Measurements from ENCODE around the gene GTPBP1. TPM values are rescaled to one million over a fixed set of nuclear protein-coding genes. Genes with fewer than 3 reads are reported as not detected.
A peak's percentile ranks its signal among the peaks of the same experiment; 100 is the strongest.

Gene GTPBP1
- total and polyA plus RNA-seq, 2 of the 13 experiments (the other 11 are each of a cell fraction or from before 2014, with no cell fraction given) = 22.3 to 27.0 TPM

DNA sequence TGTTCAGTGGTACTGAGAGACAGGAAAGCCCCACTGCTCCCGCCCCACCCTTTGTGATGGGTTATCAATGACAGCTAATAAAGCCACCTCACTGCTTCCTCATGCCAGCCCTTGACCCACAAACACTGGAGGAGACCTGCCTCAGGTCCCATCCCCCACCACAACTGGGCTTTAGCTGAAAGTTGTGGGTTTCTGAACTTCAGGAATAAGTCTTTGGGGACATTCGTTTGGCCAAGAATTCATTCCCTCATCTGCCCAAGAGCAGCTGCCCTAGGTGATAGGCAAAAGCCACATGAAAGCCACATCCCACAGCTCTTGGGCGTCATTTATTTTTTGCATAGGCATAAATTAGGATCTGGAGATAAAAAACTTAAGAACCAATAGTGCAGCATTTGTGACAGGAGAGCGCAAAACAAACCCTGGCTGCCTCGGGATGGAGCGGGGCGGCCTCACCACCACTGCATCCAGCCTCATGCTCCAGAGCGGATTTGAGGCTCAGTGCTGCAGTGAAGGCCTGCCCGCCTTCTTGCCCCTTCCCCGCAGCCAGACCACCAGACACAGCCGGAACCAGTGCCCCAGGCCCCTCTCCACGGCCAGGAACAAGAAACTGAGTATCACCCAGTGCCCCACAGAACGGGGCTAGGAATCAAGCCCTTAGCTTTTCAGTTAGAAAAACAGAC lies 28.8 kb downstream of the GTPBP1 start:
- H2AFZ ChIP-seq (ENCODE audit: low read length) = no peak overlapping the region
- FAIRE-seq (no peak), DNase-seq (ENCODE audit: low spot score) (no peak), ATAC-seq (no peak)
- WGBS (ENCODE audit: low lambda C conversion rate) = 89% methylated on average over 12 of the region's 13 CpGs
- peaks cover 11% of the 10 kb centered on the region for H3K4me1 ChIP-seq (ENCODE audit: insufficient read depth, low read length)
- peaks cover 34 to 56% of the 10 kb centered on the region in 2 experiments for H3K36me3 ChIP-seq (replicated peaks in 1 of 2; ENCODE audit: control insufficient read depth in 1 of 2, insufficient read depth in 2 of 2, low read length in 2 of 2)
- H3K27me3 ChIP-seq (ENCODE audit: control insufficient read depth in 1 of 2, insufficient read depth in 2 of 2, low read length in 2 of 2) = no peaks in the 10 kb centered on the region; a peak in 1 of 5 replicates
- POLR2A ChIA-PET = interaction anchor here (0.8 to 3.4 kb wide), 5 partner anchors 10 to 29 kb away, joined by 3 to 22 read pairs (median 3); no protein-coding TSS in a partner anchor
- CTCF ChIA-PET (ENCODE audit: low intra/inter-chr PET ratio, low total read pairs) = interaction anchor here (2.4 kb wide), 1 partner anchor 31 kb away, joined by 9 read pairs; no protein-coding TSS in a partner anchor
- no peak overlapping the region for H3K4me3 ChIP-seq (replicated peaks in 1 of 3; ENCODE audit: insufficient read depth in 1 of 3, low read depth in 2 of 3, low read length in 3 of 3)
- peak; percentile 46 for TF ChIP-seq AGO1 (IDR thresholded peaks at IDR 0.05; ENCODE audit: low read depth, low read length, poor library complexity, severe bottlenecking)
- TF ChIP-seq, protein P1, sequence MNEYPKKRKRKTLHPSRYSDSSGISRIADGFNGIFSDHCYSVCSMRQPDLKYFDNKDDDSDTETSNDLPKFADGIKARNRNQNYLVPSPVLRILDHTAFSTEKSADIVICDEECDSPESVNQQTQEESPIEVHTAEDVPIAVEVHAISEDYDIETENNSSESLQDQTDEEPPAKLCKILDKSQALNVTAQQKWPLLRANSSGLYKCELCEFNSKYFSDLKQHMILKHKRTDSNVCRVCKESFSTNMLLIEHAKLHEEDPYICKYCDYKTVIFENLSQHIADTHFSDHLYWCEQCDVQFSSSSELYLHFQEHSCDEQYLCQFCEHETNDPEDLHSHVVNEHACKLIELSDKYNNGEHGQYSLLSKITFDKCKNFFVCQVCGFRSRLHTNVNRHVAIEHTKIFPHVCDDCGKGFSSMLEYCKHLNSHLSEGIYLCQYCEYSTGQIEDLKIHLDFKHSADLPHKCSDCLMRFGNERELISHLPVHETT (CRISPR knock-in tag; conservative IDR thresholded peaks at IDR 0.05) = no peak
- H4K20me1 ChIP-seq (ENCODE audit: insufficient read depth, low read length) = peaks cover 11% of the 10 kb centered on the region; the same call in 1 of the 2 replicates
- TSS peak; percentile 47 for BruUV-seq (replicated peaks)
- in situ Hi-C loops (cut with HindIII; ENCODE audit: extremely low pct_ligation_motif_present, low pct_unique_long_range_greater_than_20kb) (no loop called here), intact Hi-C loops (cut with micrococcal nuclease; ENCODE audit: unreplicated experiment) (no loop called here)
- H3K4me2 ChIP-seq (ENCODE audit: low read depth, low read length) = no peak overlapping the region
- H3K9me3 ChIP-seq (ENCODE audit: low read length) = no peaks in the 10 kb centered on the region
- no peaks in the 10 kb centered on the region for H3K79me2 ChIP-seq (ENCODE audit: insufficient read depth, low read length)
- H3K27ac ChIP-seq (ENCODE audit: extremely low read length, insufficient read depth, low read length) = peak overlapping the region; percentile 15
- no peak overlapping the region for H3K9ac ChIP-seq (ENCODE audit: insufficient read depth, low read depth, low read length)

DNA sequence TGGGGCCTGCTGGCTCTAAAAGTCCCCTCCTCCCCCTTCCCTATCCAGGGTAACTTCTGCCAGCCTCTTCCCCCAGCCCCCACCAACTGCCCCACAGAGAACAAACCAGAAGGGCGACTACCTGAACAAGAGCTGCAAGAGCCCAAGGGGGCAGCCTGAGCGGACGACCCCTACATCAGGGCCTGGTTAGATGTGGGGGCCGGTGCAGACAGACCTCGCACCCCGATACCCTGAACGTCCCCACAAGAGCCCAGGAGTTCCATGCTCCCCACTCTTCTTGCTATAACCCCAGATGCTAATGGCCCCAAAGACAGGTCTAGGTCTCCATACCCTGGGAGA lies 29.4 kb downstream of the GTPBP1 start:
- H3K27ac ChIP-seq (ENCODE audit: extremely low read length, insufficient read depth, low read length) = no peak overlapping the region
- no TSS peak for BruUV-seq (replicated peaks)

More for the DNA sequence above, 29.4 kb downstream of the GTPBP1 start:
- ATAC-seq (no peak), DNase-seq (ENCODE audit: low spot score) (no peak), FAIRE-seq (no peak)
- WGBS (ENCODE audit: low lambda C conversion rate) = 100% methylated on average over 6 of the region's 7 CpGs
- in situ Hi-C loops (cut with HindIII; ENCODE audit: extremely low pct_ligation_motif_present, low pct_unique_long_range_greater_than_20kb) = no loop called here
- Histone ChIP-seq H2AFZ (ENCODE audit: low read length) (no peak overlapping the region), H3K4me3 (replicated peaks in 1 of 3; ENCODE audit: insufficient read depth in 1 of 3, low read depth in 2 of 3, low read length in 3 of 3) (no peak overlapping the region), H3K27me3 (ENCODE audit: control insufficient read depth in 1 of 2, insufficient read depth in 2 of 2, low read length in 2 of 2) (no peaks in the 10 kb centered on the region; a peak in 1 of 5 replicates), H4K20me1 (ENCODE audit: insufficient read depth, low read length) (peaks cover 11% of the 10 kb centered on the region; the same call in 1 of the 2 replicates), H3K4me1 (ENCODE audit: insufficient read depth, low read length) (peaks cover 11% of the 10 kb centered on the region), H3K9ac (ENCODE audit: insufficient read depth, low read depth, low read length) (no peak overlapping the region), H3K79me2 (ENCODE audit: insufficient read depth, low read length) (no peaks in the 10 kb centered on the region), H3K9me3 (ENCODE audit: low read length) (no peaks in the 10 kb centered on the region), H3K36me3 (replicated peaks in 1 of 2; ENCODE audit: control insufficient read depth in 1 of 2, insufficient read depth in 2 of 2, low read length in 2 of 2) (peaks cover 37 to 56% of the 10 kb centered on the region in 2 experiments), H3K4me2 (ENCODE audit: low read depth, low read length) (no peak overlapping the region)
- intact Hi-C loops (cut with micrococcal nuclease; ENCODE audit: unreplicated experiment) = no loop called here
- CTCF ChIA-PET (ENCODE audit: low intra/inter-chr PET ratio, low total read pairs) = interaction anchor here (2.4 kb wide), 1 partner anchor 31 kb away, joined by 9 read pairs; no protein-coding TSS in a partner anchor
- peak; percentile 12 for TF ChIP-seq AGO1 (IDR thresholded peaks at IDR 0.05; ENCODE audit: low read depth, low read length, poor library complexity, severe bottlenecking)
- TF ChIP-seq POLR2AphosphoS5 (IDR thresholded peaks at IDR 0.05; ENCODE audit: low read depth, low read length) = 0 out of 2 replicates have a peak, but pooled peaks have one; percentile 29
- TF ChIP-seq, protein P2, sequence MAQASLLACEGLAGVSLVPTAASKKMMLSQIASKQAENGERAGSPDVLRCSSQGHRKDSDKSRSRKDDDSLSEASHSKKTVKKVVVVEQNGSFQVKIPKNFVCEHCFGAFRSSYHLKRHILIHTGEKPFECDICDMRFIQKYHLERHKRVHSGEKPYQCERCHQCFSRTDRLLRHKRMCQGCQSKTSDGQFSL (CRISPR knock-in tag; IDR thresholded peaks at IDR 0.05) = no peak
- TF ChIP-seq AGO2 (optimal IDR thresholded peaks at IDR 0.05; ENCODE audit: low read depth, low read length) = peak; percentile 26
- POLR2A ChIA-PET = interaction anchor here (1.2 to 3.4 kb wide), 3 partner anchors 10 to 30 kb away, joined by 3 to 22 read pairs (median 3); no protein-coding TSS in a partner anchor
